ENCODE measurements around the gene TTLL6. TPM values are rescaled to one million over a fixed set of nuclear protein-coding genes. Genes with fewer than 3 reads are reported as not detected.

Gene TTLL6
- total and polyA plus RNA-seq, 9 of the 15 experiments (the other 6 are each of a cell fraction or from before 2014, with no cell fraction given) = 0.05 TPM; not detected in 8

GRCh38 chr17:48830840-48831548, 14.0 kb upstream of the TTLL6 start, which contains the start of gene CALCOCO2 (continued):
- TF ChIP-seq HMG20B (CRISPR knock-in tag; IDR thresholded peaks at IDR 0.05) = no peak
- no peak for TF ChIP-seq ZHX1 (conservative IDR thresholded peaks at IDR 0.05; ENCODE audit: low read length)
- TF ChIP-seq MAZ (CRISPR knock-in tag; conservative IDR thresholded peaks at IDR 0.05 in 1 of 2, IDR thresholded peaks at IDR 0.05 in 1 of 2) = peak; percentile 83 to 88
- TF ChIP-seq PTRF (tag; IDR thresholded peaks at IDR 0.05) = no peak
- 0 out of 2 replicates have a peak, but pooled peaks have one; percentile 27 for TF ChIP-seq THRB (CRISPR knock-in tag; conservative IDR thresholded peaks at IDR 0.05)
- TF ChIP-seq RUNX1 (IDR thresholded peaks at IDR 0.05; ENCODE audit: low read depth) = no peak
- no peak for TF ChIP-seq SNRNP70 (optimal IDR thresholded peaks at IDR 0.05; ENCODE audit: low read depth, low read length)
- no peak for TF ChIP-seq MEF2A (IDR thresholded peaks at IDR 0.05; ENCODE audit: control insufficient read depth, low read depth, low read length)
- no peak for TF ChIP-seq ZNF324 (CRISPR knock-in tag; IDR thresholded peaks at IDR 0.05)
- TF ChIP-seq MYNN (IDR thresholded peaks at IDR 0.05) = no peak; the same call in 1 of the 2 replicates
- TF ChIP-seq MYNN (CRISPR knock-in tag; IDR thresholded peaks at IDR 0.05) = no peak
- TF ChIP-seq E4F1 (CRISPR knock-in tag; IDR thresholded peaks at IDR 0.05; ENCODE audit: borderline replicate concordance) = no peak
- TF ChIP-seq ZFP1 (CRISPR knock-in tag; IDR thresholded peaks at IDR 0.05) = no peak
- no peak for TF ChIP-seq ZNF740 (CRISPR knock-in tag; IDR thresholded peaks at IDR 0.05)
- TF ChIP-seq ZNF740 (tag; IDR thresholded peaks at IDR 0.05) = no peak
- TF ChIP-seq POU5F1 (IDR thresholded peaks at IDR 0.05; ENCODE audit: borderline replicate concordance, low read depth, low read length, partially characterized antibody) = peak; percentile 10
- TF ChIP-seq TRIM25 (IDR thresholded peaks at IDR 0.05; ENCODE audit: borderline replicate concordance) = no peak
- no peak for TF ChIP-seq NONO (IDR thresholded peaks at IDR 0.05; ENCODE audit: low read depth in 2 of 2, low read length in 1 of 2)
